Fibroblast of villous mesenchyme (primary cell): ENCODE results near the gene CHD8. TPM values are rescaled to one million over a fixed set of nuclear protein-coding genes. Genes with fewer than 3 reads are reported as not detected.

Experiments
- DNase-seq: peaks from one replicate; pipeline ENCODE4 v3.0.0-alpha.2; 2010; ENCODE audit warnings: low read depth
- H3K4me3 ChIP-seq: 2 replicates; pipeline ENCODE4 v1.5.1; 2011; ENCODE audit warnings: low read depth, mild to moderate bottlenecking, low read length
- CTCF ChIP-seq: IDR thresholded peaks from 2 replicates; pipeline ENCODE4 v1.5.1; 2012; ENCODE audit warnings: low read depth, mild to moderate bottlenecking, low read length; ENCODE audit not compliant: insufficient read depth
- total RNA-seq: library from RNA; depleted of rRNA; stranded (reverse); fragments of >200 nt; gene quantifications from 2 replicates; pipeline ENCODE4 v1.2.3, GENCODE V29; 2012

Gene CHD8
- total RNA-seq, 1 donor = 85.1 TPM

- no peak overlapping the region for H3K4me3 ChIP-seq
- no peak for DNase-seq
- no peak for TF ChIP-seq CTCF
Measured at GRCh38 chr14:21385188-21385904, 70.6 kb downstream of the CHD8 start.

- TF ChIP-seq CTCF = no peak
- no peak for DNase-seq
- peak overlapping the region; percentile 71 for H3K4me3 ChIP-seq
Measured at GRCh38 chr14:21384494-21384851, 71.5 kb downstream of the CHD8 start.

GRCh38 chr14:21383848-21384493 is 72.0 kb downstream of the CHD8 start, which contains the start of gene SUPT16H:
SUPT16H (minus strand) TSS chr14:21384019; CDS start chr14:21383927, 92 bp downstream.
- no peak for TF ChIP-seq CTCF
- peak within 1 kb of the TSS; percentile 71 for H3K4me3 ChIP-seq
- DNase-seq = peak; percentile 97

- H3K4me3 ChIP-seq = peak overlapping the region; percentile 71
- DNase-seq = peak; percentile 48
- no peak for TF ChIP-seq CTCF
Measured at GRCh38 chr14:21382886-21383847, 72.8 kb downstream of the CHD8 start.

- DNase-seq = no peak
- TF ChIP-seq CTCF = no peak
- no peak overlapping the region for H3K4me3 ChIP-seq
Measured at GRCh38 chr14:21382095-21382494, 73.8 kb downstream of the CHD8 start.

GRCh38 chr14:21379338-21379737 is 76.6 kb downstream of the CHD8 start:
- no peak for DNase-seq
- no peak overlapping the region for H3K4me3 ChIP-seq
- no peak for TF ChIP-seq CTCF
